ENCODE results near the gene TSPAN14.

The TSPAN14 gene

GRCh38 chr10:80554050-80554449 lies 99.9 kb downstream of the TSPAN14 start:
- TF ChIP-seq JUND (IDR thresholded peaks at IDR 0.05; ENCODE audit: low read depth) = no peak
- DNase-seq (ENCODE audit: low read depth in 1 of 2, low spot score in 1 of 2) = no peak
- in situ Hi-C loops (cut with HindIII; ENCODE audit: low pct_unique_long_range_greater_than_20kb, low sequenced_read_pairs) = no loop called here

DNA sequence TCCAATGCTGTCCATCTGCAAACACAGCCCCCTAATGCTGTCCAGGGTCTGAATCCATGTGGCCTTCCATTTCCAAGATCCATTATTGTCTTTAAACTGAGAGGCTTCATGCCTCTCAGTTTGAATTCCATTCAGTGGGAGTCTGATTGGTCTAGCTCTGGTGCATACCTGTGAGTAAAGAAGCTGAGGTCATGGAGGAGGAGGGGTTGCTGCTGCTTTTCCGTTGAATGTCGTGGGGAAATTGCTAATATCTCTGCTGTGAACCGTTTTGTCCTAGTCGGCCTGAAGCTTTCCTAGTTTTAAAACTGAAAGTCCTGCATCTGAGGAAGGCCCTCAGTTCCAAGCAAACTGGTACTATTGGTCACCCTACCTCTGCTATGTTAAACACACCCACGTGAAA lies 101.3 kb downstream of the TSPAN14 start:
- TF ChIP-seq JUND (IDR thresholded peaks at IDR 0.05; ENCODE audit: low read depth) = no peak
- DNase-seq (ENCODE audit: low read depth in 1 of 2, low spot score in 1 of 2) = peak; percentile 39 to 60
- in situ Hi-C loops (cut with HindIII; ENCODE audit: low pct_unique_long_range_greater_than_20kb, low sequenced_read_pairs) = no loop called here

GRCh38 chr10:80561950-80562349 lies 107.8 kb downstream of the TSPAN14 start:
- TF ChIP-seq JUND (IDR thresholded peaks at IDR 0.05; ENCODE audit: low read depth) = no peak
- in situ Hi-C loops (cut with HindIII; ENCODE audit: low pct_unique_long_range_greater_than_20kb, low sequenced_read_pairs) = no loop called here
- DNase-seq (ENCODE audit: low read depth in 1 of 2, low spot score in 1 of 2) = no peak

GRCh38 chr10:80567292-80567691 lies 113.2 kb downstream of the TSPAN14 start:
- peak in 1 of 2 experiments; percentile 10 for DNase-seq (ENCODE audit: low read depth in 1 of 2, low spot score in 1 of 2)
- no peak for TF ChIP-seq JUND (IDR thresholded peaks at IDR 0.05; ENCODE audit: low read depth)
- in situ Hi-C loops (cut with HindIII; ENCODE audit: low pct_unique_long_range_greater_than_20kb, low sequenced_read_pairs) = no loop called here

GRCh38 chr10:80569131-80569895 lies 115.2 kb downstream of the TSPAN14 start:
- in situ Hi-C loops (cut with HindIII; ENCODE audit: low pct_unique_long_range_greater_than_20kb, low sequenced_read_pairs) = no loop called here
- no peak for DNase-seq (ENCODE audit: low read depth in 1 of 2, low spot score in 1 of 2)
- no peak for TF ChIP-seq JUND (IDR thresholded peaks at IDR 0.05; ENCODE audit: low read depth)

DNA sequence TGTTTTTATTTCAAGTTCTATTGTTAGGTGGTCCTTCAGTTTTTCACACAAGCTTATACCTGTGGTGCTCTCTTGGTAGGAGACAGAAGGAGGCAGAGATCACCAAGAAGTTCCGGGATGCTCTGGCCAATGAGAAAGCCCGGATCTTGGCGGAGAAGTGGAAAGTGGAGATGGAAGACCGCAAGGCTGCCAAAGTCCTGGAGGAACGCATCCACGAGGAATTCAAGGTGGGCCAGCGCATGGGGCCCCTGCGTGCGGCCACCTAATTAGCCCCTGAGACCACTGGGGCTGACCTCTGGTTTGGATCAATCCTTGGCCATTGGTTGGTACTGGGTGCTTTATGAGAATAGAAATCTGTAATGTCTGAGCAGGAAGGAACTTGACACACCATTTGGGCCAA lies 117.2 kb downstream of the TSPAN14 start:
- no peak for TF ChIP-seq JUND (IDR thresholded peaks at IDR 0.05; ENCODE audit: low read depth)
- in situ Hi-C loops (cut with HindIII; ENCODE audit: low pct_unique_long_range_greater_than_20kb, low sequenced_read_pairs) = no loop called here

DNA sequence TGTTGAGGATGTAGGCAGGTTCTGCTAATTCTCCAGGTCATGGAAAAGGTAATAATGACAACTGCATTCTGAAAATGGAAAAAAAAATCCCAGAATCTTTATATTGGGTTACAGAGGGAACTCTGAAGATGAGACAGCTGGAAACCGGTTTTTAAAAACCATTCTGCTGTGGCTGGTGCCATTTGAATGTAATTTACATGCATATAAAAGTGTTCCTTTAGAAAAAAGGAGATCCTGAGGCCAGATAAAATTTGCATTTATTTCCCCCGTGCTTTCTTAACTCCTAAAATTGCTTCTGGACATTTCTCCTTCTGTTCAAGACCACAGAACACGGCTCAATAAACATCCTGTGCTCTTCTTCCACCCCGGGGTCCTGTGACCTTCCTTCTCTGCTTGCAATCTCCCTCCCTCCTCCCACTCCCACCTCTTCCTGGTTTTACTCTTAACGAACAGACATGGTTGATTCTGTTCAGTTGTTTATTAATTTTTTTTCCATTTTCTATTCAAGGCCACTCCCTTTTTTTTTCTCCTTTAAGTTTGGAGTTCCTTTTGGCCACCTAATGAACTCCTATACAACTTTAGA lies 125.2 kb downstream of the TSPAN14 start:
- TF ChIP-seq JUND (IDR thresholded peaks at IDR 0.05; ENCODE audit: low read depth) = no peak
- in situ Hi-C loops (cut with HindIII; ENCODE audit: low pct_unique_long_range_greater_than_20kb, low sequenced_read_pairs) = no loop called here
- DNase-seq (ENCODE audit: low read depth in 1 of 2, low spot score in 1 of 2) = no peak

More for the DNA sequence above, 117.2 kb downstream of the TSPAN14 start:
- DNase-seq (ENCODE audit: low read depth in 1 of 2, low spot score in 1 of 2) = no peak

- TF ChIP-seq JUND (IDR thresholded peaks at IDR 0.05; ENCODE audit: low read depth) = no peak
- no peak for DNase-seq (ENCODE audit: low read depth in 1 of 2, low spot score in 1 of 2)
Measured at GRCh38 chr10:80579849-80580637, 125.9 kb downstream of the TSPAN14 start.

DNA sequence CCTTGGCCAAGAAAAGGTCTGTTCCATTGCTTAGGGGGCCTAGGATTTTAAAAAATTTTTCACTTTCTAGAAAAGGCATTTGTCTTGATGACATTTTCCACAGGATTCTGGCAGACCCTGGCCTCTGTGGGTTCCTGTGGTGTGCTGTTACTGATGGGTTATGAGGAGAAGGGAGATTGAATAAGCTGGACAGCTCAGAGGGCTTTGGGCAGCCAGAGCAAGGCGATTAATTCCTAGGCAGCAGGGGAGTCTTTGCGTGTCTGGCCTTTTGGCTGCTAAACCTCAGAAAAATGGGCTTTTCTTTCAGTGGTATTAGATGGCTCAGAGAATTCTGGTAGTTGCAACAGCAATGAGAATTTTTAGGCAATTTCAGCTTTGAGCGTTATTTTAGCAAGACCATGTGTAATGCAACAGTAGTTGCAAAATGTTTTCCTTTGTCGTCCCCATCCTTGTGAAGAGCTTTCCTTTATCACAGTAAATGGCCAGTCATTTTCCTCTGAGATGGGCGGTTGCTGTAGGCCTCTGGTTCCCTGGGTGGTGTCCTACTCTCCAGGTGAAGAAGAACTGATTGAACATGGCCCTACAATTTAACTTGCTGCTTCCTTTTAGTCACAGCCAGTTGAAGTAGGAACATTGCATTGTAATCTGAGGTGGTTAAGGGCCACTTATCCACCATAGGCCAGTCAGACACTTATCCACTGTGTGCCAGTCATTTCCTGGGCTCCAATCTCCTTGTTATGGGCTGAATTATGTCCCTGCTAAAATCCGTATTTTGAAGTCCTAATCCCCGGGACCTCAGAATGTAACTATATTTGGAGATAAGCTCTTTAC lies 126.7 kb downstream of the TSPAN14 start:
- in situ Hi-C loops (cut with HindIII; ENCODE audit: low pct_unique_long_range_greater_than_20kb, low sequenced_read_pairs) = no loop called here
- TF ChIP-seq JUND (IDR thresholded peaks at IDR 0.05; ENCODE audit: low read depth) = no peak
- DNase-seq (ENCODE audit: low read depth in 1 of 2, low spot score in 1 of 2) = no peak

More at GRCh38 chr10:80579849-80580637, 125.9 kb downstream of the TSPAN14 start:
- in situ Hi-C loops (cut with HindIII; ENCODE audit: low pct_unique_long_range_greater_than_20kb, low sequenced_read_pairs) = no loop called here

DNA sequence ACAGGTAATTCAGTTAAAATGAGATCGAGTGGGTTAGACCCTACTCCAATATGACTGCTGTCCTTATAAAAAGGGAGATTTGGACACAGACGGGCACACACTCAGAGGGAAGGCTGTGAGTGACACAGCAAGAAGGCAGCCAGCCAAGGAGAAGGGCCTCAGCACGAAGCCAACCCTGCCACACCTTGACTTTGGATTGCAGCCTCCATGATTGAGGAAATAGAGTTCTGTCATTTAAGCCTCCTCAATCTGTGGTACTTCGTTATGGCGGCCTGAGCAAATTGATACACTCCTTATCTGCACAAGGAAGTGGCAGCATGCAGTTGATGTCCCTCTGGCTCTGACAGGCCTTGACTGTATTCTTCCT lies 127.3 kb downstream of the TSPAN14 start:
- TF ChIP-seq JUND (IDR thresholded peaks at IDR 0.05; ENCODE audit: low read depth) = no peak
- no peak for DNase-seq (ENCODE audit: low read depth in 1 of 2, low spot score in 1 of 2)
- in situ Hi-C loops (cut with HindIII; ENCODE audit: low pct_unique_long_range_greater_than_20kb, low sequenced_read_pairs) = no loop called here

- DNase-seq (ENCODE audit: low read depth in 1 of 2, low spot score in 1 of 2) = no peak
- TF ChIP-seq JUND (IDR thresholded peaks at IDR 0.05; ENCODE audit: low read depth) = no peak
- in situ Hi-C loops (cut with HindIII; ENCODE audit: low pct_unique_long_range_greater_than_20kb, low sequenced_read_pairs) = no loop called here
Measured at GRCh38 chr10:80582286-80582960, 128.3 kb downstream of the TSPAN14 start.

Data from T47D (cell line).